GM10266 (cell line): Measurements from ENCODE around the gene GRM1.
A peak's percentile ranks its signal among the peaks of the same experiment; 100 is the strongest.

Source experiments
- DNase-seq: peaks from one replicate; pipeline ENCODE4 v3.0.0; 2012; ENCODE audit errors: extremely low spot score
- TF ChIP-seq, protein P1 (sequence below): IDR thresholded peaks from 2 replicates; pipeline ENCODE4 v1.5.1; 2012; ENCODE audit warnings: mild to moderate bottlenecking, low read depth; ENCODE audit not compliant: control insufficient read depth, insufficient read depth; ENCODE audit errors: missing control alignments

Gene GRM1

DNA sequence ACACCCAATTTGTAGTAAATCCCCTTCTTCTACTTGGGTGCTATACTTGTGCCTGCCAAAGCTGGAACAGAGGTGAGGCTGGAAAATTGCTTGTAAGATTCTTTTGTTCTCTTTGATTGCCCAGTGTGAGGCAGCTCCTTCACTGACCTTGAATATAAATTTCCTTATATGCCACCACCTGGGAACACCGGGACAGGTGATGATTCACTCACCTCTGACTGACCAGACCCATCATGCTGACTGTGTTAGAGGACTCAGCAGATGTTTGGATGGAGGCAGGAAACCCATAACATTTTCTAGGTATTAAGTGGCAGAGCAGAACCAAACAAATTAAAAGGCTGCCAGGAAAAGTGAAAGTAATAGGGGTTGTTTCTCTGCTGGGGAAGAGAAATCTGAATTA lies 120.9 kb downstream of the GRM1 start:
- DNase-seq: no peak

DNA sequence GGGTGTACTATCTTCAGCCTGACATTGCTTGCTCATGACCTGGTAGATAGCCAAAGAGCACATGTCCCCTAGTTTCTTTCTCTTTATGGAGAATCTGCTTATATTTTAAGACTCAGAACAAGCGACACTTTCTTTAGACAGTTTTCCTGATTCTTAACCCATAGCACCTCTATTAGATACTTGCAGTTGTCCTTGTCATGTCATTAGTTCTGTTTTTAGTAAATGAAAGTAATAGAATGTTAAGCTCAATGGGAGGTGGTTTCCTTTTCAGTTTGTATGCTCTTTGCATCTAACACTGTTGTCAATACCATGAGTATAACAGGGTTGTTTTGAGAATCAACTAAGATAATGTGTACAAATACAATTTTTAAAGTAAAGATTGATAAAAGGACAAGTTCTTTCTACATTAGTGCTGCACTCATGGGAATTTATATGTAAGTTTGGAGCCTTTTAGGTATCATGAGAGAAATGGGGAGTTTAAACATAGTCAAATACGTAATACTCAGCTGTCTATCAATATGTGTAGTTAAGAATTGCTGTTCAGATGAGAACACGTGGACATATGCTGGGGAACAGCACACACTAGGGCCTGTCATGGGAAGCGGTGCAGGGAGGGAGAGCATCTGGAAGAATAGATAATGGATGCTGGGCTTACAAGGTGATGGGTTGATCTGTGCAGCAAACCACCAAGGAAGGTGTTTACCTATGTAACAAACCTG lies 124.3 kb downstream of the GRM1 start:
- TF ChIP-seq, protein P1, sequence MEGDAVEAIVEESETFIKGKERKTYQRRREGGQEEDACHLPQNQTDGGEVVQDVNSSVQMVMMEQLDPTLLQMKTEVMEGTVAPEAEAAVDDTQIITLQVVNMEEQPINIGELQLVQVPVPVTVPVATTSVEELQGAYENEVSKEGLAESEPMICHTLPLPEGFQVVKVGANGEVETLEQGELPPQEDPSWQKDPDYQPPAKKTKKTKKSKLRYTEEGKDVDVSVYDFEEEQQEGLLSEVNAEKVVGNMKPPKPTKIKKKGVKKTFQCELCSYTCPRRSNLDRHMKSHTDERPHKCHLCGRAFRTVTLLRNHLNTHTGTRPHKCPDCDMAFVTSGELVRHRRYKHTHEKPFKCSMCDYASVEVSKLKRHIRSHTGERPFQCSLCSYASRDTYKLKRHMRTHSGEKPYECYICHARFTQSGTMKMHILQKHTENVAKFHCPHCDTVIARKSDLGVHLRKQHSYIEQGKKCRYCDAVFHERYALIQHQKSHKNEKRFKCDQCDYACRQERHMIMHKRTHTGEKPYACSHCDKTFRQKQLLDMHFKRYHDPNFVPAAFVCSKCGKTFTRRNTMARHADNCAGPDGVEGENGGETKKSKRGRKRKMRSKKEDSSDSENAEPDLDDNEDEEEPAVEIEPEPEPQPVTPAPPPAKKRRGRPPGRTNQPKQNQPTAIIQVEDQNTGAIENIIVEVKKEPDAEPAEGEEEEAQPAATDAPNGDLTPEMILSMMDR: no peak
- peak; percentile 42 for DNase-seq

More for the DNA sequence above, 120.9 kb downstream of the GRM1 start:
- TF ChIP-seq, protein P1: no peak

DNA sequence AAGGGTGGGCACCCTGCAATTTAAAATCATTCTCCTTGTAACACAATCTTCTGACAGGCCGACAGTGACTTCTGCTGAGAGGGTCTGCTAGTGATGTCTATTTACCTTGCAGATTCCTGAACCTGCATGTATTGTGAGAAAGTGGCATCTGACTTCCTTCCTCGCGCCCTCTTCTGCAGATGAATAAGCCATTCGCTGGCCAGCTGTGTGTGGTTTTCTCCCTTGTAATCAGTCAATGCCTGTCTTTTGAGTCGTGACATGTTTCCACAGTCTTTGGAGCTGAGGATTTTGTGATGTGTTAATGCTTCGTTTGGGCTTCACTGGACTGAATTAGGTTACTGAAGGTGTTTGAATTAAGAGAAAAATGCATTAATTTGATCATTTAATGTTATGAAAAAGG lies 125.3 kb downstream of the GRM1 start:
- no peak for DNase-seq
- TF ChIP-seq, protein P1: no peak

DNA sequence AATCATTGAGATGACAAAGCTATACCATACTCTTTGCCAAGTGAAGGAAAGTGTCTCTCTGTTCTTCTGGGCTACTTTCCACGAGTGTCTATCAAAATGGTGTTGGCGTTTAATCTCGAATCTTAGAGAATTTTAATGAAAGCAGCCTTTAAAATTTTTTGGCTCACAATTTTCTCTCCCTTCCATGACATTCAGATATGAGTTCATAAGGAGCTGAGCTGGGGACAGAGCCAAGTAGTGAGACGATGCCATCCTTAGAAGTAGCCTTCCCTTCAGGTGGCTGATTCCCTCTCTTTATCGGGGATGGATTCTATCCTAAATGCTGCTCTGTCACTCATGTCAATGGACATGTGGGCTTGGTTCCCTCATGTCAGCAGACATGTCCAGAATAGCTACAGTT lies 132.8 kb downstream of the GRM1 start:
- DNase-seq: no peak
- TF ChIP-seq, protein P1: no peak

DNA sequence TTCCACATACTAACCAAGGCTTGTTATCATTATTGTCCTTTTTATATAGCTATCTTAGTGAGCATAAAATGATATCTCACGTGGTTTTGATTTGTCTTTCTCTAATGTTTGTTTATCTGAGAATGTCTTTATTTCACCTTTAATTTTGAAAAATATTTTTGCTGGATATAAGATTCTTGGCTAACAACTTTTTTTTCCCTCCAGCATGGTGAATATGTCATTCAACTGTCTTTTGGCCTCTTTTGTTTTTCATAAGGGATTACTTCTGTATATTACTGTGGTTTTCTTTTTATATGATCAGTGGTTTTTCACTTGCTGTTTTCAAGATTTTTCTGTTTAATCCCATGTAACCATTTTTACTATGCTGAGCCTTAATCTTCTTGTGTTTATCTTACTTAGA lies 141.0 kb downstream of the GRM1 start:
- TF ChIP-seq, protein P1: no peak
- DNase-seq: no peak

DNA sequence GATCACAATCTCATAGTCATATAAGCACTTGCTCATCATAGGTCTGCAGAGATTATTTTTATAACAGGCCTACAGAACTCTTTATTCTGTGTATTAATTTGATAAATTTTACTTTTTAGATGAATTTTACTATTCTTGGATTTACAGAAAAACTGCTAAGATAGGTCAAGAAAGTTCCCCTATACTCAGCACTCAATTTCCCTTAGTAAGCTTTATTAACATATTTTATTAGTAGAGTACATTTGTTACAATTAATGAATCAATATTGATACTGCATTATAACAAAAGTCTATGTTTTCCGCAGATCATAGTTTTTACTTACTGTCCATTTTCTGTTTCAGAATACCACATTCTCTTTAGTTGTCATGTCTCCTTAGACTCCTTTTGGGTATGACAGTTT lies 148.9 kb downstream of the GRM1 start:
- TF ChIP-seq, protein P1: no peak
- no peak for DNase-seq

DNA sequence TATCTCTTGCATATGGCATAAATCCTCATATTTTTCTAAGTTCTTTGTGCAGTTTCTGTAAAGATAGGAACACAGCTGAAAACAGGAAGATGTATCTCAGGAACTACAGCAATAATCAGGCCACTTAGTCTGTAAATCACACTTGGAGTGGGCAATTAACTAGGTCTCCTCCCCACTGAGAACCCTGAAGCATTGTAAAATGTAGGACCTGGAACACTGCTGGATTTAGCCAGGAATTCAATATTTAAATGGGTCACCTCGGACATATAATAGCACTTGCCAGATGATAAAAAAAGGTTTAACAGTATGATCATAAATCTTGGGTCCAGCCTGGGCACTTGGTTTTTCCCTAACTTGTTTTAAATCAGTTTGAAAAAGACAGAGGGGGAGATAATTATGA lies 155.0 kb downstream of the GRM1 start:
- no peak for DNase-seq
- TF ChIP-seq, protein P1: no peak
